Stimulated activated CD4-positive, alpha-beta T cell treated with anti-CD3 and anti-CD28 coated beads, TNF-alpha, amount 100 ng/mL, for 48 hours (primary cell): ENCODE results near the gene TRIM16.
"Not testable (repeated sequence)": the region's sequence is repeated elsewhere in the genome, so short reads cannot be mapped to it uniquely, and the experiment has no call there.

Experiments
- DNase-seq, 3 donors: peaks; one replicate each; pipeline ENCODE4 v3.0.0-alpha.2; 2020; ENCODE audit warnings: low read depth in 3 of 3

The TRIM16 gene

DNA sequence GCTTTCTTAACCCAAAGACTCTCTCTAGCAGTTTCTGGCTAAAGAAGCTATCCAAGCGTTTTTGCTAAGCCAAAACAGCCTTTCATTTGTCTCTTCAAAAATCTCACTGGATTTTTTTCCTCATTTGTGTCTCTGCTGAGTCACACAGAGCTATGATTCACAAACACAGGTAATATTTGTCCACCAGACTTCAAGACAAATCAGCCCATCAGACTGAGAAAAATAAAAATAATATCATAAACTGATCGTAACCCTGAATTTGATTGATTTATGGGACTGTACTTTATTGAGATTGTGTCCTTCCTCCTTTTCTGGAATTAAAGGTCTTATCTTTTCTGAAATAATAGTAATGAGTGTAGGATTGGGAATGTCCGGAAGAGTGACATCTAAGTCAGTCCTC is 25.8 kb downstream of the TRIM16 start:
- no peak for DNase-seq

DNA sequence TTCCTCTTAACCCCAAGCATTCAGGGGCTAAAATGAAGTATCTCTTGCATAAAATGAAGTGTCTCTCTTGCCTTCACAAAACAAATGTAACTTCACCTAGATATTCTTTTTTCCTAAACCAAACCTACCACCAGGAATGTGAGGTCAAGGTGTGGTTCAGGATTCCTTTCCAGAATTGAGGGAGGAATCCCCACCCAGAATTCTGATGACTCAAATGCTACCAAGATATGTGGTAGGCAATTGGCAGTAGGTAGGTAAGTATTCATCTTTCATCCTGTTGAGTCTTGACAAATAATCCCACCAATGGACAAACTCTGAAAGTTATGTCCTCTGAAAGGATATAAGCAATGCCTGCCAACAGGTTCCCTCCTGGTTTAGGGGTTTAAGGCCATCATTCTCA is 26.2 kb downstream of the TRIM16 start:
- no peak for DNase-seq

DNA sequence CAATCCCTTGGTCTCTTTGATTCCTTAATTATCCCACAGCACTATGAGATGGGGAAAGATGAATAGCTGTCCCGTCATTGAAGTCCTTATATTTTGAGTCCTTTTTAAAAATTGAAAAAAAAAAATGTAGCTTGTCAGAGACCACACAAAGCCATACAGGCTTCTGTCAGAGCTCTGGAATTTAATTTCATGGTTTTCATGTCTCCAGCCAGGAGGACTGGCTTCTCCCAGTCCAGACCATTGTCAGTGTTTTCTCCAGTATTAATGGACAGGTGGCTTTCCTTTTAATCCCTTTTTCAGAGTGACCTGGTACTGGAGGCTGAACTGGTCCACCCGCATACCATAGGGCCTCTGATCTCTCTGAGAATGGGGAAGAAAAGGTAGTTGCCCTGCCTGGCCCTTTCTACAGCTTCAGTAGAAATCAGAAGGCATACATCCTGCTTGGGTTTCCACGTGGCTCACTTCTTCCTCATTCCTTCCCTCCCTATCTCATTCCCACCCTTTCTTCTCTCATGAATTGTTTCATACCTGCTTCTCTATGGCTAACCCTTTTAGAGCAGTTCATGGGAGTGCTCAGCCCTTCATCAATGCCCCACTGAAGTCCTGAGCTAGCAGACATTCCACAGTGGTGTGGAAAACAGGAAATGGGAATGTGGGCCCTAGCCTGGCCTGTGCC is 29.1 kb downstream of the TRIM16 start:
- DNase-seq: no peak

DNA sequence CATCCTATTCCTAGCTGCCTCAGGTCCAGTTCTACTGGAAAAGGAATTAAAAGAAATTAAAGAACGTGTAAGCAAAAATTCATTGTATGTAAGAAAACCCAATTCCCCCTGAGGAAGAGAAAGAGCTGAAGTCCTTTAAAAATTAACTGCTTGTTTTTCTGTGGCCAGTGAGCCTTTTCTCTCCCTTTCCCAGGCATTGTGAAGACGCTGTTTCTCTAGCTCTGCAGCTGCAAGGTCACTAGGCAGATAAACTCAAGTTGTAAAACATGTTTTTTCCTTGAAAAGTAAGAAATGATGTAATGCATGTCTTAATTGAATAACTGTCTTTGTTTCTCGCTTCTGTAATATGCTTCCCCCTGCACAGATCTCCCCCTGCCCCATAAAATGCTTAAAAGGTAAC is 29.7 kb downstream of the TRIM16 start:
- not testable (repeated sequence) for DNase-seq

DNA sequence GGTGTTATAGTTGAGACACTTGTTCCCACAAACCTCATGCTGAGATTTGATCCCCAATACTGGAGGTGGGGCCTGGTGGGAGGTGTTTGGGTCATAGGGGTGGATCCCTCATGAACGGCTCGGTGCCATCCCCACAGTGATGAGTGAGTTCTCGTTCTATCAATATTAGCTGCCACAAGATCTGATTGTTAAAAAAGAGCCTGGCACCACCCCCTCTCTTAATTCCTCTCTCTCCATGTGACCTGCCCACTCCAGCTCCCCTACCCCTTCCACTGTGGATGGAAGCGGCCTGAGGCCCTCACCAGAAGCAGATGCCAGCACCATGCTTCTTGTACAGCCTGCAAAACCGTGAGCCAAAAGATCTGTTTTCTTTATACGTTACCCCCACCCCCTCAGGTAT is 31.2 kb downstream of the TRIM16 start:
- DNase-seq: no peak

DNA sequence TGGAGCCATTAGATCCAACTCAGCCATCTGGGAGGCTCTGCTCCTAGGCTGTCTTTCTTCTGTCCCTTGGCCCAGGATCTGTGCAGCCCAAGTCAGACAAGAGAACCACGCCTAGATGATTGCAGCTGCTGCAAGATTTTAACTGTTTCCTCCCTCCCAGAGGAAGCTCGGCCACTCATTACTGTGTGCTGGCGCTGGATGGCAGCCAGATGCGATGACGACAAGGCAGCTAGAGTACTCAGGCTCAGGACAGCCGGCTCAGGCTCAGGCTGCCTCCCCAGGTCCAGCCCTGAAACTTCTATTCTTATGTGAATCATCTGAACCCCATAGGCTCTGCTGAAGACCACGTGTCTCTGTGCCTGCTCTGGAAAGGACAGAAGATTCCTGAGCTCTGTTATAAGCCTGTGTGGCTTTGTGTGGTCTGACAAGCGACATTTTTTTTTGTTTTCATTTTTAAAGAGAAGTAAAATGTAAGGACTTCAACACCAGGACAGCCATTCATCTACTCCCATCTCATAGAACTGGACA is 32.5 kb downstream of the TRIM16 start:
- DNase-seq: peak in 1 of 3 donors; percentile 8

DNA sequence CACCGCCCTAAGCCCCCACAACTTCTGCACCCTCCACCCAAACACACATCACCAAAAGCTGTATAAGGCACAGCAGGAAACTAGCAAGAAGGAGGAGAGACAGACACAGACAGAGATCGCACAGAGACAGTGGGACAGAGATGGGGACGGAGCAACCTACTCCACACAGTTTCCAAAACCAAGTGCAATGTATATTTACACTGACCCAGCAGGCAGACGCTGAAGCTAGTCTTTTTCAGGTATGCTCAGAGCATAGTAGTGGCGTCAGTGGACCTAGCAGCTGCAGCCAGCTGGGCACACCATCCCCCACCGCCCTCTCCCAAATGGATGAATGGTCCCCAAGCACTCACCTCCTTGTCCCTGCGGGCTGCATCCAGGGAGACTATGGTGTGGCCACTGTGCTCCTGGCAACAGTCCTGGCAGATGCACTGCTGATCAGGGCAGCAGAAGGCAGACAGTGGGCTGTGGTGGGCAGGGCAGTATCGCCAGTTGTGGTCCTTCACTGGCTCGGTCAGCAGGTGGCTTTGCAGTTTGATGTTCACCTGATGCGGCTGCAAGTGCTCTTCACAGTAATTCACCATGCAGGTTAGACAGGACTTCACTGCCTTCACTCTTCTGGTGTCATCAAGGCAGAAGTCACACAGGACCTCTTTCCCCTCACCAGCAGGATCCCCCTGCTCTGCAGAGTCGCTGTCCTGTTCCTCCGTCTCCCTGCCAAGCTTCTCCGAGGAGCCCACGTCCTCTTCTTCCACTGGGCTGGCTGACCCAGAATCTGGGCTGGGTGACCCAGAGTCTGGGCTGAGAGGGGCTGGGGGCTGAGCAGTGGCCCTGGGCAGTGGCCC is 33.1 kb downstream of the TRIM16 start:
- no peak for DNase-seq

DNA sequence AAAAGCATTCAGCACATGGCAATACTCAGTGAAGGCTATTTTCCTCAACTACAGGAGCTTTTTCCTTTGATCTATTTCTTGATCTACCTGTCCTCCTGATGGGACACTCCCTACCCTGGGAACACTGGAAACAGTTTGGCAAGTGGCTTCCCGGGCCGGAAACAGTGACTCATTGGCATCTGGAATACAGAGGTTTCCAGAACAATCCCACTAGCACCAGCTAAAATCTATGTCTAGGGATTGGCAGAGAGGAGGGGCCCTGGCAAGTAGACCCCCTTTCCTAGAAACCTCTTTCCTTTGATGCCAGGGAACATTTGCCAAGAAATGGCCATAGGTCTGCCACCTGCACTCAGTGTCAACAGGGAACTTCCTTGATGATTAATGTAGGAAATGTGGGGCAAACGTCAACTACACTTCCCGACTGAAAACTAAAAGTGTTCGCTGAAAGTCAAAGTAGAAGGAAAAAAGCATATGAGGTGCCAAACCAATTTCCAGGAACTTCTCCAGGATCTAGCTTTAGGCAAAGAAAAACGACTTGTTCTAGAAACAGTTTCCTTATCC is 34.2 kb downstream of the TRIM16 start:
- no peak for DNase-seq

DNA sequence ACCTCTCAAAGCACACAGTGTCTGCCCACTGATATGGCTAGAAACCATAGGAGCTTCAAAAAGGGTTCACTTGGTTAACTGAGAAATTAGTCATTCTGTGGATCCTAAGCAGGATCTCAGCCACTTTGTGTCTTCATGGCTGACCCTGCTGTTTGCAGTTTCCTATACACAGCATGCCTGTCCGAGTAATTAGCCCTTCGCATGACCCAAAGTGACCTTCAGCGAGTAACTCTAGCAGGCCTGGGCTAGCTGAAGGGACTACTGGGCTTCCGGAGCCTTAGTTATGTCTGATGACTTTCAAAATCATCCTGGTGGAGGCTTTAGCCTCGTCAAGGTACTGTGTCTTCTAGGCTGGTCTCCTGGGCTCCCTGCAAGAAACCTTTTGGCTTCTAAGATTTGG is 35.7 kb downstream of the TRIM16 start:
- no peak for DNase-seq

DNA sequence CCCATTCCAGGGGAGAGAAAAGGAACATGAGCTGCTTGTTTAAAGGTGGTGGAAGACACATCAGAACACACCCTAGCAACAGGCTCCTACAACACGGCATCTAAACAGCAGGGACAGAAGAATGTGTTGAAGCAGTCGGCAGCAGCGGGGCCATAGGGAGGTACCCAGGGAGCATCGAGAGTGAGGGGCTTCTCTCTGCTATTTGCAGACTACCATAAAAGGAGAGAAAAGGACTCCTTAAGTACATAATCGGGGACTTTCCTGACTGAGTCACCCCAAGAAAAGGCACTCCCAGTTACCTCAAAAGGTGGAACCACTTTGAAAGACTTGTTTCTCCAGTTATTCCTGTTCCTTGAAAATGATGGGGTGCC is 38.2 kb downstream of the TRIM16 start:
- DNase-seq: not testable (repeated sequence)

DNA sequence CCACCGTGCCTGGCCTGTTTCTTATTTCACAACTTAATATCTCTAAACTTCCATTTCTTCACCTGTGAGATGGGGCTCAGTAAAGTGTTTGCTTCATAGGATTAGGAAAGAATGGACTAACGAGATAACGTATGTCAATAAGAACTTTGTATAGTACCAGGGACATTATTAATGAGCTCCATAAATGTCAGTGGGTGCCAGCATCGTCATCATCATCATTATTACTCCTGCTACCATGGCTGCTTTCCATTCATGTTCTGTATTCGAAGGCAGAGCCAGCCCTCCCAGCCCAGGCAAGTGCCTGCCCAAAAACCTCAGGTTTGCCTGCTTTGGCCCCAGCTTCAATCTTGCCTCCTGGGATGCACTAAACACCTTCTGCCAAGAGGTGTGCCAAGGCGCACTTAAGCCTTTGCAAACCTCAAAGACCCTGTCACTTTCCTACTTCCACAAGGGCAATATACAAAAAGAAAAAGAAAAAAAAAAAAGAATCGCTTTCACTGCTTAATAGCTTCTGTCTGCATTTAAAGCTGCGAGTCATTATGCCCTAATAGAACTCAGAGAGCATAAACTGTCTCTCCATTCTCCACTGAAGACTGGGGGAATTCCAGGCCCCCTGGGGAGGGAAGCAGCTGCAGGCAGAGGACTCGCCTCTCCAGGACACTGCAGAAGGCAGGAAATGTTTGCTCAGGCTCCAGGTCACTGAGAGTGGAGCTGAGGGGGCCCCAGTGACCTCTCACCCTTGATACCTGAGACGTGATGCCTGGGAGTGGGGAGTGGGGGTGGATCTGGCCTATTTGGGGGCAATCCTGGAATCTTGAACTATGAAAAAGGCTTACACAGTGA is 38.8 kb downstream of the TRIM16 start:
- DNase-seq: not testable (repeated sequence)

DNA sequence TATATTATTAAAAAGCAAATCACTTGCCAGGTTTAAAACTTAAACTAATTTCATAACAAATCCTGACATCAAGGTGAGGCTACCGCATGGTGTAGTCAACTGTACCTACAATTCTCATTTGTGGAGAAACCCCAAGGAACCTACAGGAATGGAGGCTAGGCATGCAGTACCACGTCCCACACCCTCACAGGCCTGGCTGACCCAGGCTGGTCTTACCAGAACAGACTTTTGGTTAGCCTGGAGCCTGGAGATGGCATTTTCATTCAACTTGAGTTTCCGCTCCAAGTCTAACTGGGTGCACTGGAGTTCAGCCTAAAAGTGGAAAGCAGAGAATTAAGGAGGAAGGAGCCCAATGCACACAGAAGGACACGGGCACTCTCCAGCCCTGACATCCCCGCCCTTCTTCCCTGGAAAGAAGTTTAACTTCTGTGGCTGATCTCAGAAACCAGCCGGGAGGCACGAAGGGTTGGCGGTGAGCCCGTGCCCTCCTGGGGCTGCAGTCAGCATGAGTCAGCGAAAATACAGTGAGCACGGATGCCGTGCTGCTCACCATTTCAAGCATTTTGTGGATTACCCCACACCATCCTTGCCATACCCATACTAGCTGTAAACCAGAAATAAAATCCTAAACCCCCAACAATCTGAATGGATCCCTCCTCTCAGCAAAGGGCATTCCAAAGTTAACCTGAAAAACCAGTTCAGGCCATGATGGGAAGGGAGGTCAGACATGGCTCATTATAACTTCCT is 41.4 kb downstream of the TRIM16 start:
- not testable (repeated sequence) for DNase-seq

DNA sequence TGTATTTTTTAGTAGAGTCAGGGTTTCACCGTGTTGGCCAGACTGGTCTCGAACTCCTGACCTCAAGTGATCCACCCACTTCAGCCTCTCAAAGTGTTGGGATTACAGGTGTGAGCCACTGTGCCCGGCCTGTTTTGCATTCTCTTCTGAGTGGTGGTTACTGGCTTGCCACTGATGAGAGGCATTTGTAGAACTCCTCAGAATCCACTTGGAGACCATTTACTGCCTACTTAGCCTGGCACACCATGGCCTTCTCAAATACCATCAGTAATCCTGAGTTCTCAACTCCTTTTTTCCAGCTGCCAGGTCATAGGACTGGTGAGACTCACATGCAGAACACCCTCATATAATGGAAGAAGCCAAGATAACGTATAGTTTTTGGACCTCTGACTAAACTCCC is 42.1 kb downstream of the TRIM16 start:
- DNase-seq: not testable (repeated sequence)

DNA sequence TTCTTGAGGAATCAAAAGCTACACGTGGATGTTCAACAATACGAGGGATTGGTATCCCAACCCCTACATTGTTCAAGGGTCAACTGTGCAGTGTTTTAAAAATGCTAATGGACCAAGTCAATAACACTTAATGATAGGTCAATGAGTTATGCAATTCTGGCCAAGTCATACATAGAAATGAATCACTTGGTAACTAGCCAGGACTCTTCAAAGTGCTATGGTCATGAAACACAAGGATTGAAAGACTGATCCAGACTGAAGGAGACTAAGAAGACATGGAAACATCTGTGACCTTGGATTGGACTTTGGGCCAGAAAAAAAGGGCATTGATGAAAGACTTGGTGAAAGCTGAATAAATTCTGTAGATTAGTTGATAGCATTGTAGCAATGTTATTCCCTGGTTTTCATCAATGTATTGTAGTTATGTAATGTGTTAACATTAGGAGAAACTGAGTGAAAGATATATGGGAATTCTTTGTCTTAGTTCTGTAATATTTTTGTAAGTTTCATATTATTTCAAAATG is 53.1 kb downstream of the TRIM16 start:
- DNase-seq: not testable (repeated sequence)

DNA sequence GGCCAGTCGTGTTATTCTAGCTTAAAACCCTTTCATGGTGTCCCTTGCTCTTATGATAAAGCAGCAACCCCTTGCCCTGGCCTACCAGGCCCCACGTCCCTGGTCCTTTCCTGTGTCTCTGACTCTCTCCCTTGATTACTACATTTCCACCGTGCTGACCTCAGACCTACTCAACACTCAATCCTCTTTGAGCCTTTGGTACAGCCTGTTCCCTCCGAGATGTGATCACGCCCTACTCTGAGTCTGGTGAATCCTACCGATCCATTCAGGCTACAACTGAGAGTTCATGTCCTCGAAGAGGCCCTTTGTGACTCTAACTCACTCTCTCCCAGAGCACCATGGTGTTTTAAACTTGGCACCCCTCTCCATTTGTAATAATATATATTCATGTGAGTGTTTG is 54.1 kb downstream of the TRIM16 start:
- DNase-seq: not testable (repeated sequence)

DNA sequence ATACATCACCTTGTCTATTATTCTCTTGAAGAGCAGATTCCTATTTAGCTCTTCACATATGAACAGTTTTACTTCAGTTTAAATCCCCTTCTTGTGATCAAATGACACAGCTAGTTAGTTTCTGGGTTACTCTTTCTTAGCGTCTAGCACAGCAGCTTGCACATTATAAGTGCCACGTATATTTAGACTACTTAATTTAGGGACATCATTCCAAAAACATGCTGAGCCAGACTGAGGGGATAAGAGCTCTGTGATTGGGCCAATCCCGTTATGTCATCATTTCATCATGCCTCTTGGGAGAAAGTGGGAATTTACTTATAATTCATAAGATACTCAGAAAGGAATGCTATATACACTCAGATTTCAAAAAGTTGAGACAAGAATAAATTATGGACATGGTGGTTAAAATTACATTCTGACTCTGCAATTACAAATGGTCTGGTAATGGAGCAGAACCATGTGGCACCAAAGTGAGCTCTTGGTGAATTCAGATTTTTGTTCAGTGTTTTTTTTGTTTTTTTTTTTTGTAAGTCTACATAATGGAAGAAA is 60.4 kb downstream of the TRIM16 start:
- not testable (repeated sequence) for DNase-seq

DNA sequence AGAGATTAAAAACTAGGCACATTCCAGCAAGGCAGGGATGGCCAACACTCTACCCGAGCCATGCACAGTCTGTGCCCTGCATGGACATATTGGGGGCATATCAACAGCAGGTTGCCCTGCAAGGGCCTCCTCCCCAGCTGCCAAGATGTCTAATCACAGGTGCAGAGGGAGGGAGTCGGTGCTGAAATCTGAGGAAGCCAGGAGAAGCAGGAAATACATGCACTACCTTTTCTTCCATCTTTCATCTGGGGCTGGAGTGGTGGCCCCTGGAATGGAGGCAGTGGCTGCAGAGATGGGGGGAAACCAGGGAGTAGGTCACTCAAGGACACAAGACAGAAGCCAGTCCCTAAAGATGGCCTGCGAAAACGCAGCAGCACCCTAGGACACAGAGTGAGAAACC is 60.9 kb downstream of the TRIM16 start:
- not testable (repeated sequence) for DNase-seq

DNA sequence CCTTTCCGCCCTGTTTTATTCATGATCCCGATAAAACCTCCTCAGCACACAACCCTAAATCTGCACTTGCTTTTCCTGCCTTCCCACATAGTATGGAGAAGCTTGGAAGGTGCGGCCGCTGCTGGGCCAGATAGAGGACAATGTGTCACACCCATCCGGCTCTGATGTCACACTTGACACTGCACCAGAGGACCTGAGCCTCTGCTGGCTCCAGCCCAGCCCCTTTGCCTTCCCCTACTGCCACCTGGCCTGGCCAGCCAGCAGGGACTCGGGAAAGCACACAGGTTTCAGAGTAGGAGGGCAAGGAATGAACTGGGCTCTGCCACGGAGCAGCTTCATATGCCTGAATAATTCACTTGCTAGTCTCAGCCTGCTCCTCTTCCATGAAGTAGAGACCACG is 62.0 kb downstream of the TRIM16 start:
- not testable (repeated sequence) for DNase-seq

DNA sequence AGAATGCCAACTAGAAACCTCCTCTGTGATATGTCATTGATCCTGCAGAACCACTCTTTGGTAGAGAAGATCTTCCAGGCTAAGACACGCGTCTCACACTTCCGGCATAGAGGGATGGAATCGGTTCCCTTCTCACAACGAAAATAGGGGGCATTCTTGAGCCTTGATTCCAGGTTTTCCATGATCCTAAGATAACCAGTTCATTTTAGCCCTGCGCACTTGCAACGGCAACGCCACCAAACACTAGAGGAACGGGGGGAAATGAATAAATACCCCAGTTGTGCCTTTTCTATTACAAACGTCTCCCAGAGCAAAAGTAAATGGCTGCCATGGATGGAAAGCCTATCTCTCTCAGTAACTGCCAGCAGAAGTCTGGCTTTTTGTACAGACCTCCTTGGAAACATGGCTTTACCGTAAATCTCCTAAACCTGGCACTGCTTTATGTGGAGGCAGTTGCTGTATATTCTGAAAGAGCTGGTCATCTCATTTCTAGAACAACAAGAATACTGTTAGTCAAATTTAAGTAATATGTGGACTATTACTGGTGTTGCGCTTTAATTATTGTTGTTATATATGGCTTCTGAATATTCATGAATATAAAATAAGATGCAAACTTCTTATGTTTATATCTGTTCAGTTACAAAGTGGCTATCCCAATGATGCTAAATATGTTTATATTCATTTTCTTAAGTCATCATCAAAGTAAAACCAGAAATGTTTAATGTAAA is 64.6 kb downstream of the TRIM16 start, which contains the start of gene FBXW10B:
TSS of gene FBXW10B (minus strand) at position 374 of the 728 bp plus-strand sequence. CDS start at position 182, 192 bp downstream.
- DNase-seq: not testable (repeated sequence)

DNA sequence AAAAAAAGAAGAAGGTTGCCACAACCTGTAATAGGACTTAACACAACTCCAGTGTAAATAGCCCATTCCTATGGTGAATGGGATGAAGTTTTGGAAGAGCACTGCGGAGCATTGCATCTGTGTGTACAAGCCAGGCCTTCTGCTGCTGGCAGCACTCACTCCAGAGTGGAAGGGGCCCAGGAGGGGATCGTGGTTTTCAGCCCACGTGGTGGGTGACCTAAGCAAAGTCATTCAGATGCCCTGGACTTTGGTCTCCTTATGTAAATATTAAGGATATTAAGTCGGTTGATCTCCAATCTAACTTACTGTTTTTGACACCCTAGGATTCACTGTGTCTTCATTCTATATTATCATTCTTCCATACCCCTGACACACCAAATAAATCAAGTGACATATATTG is 67.3 kb downstream of the TRIM16 start:
- DNase-seq: not testable (repeated sequence)
